Neural crest cell (in vitro differentiated cells): ENCODE data around the gene PDZK1. TPM values are rescaled to one million over a fixed set of nuclear protein-coding genes. Genes with fewer than 3 reads are reported as not detected.
"Not testable (repeated sequence)": the region's sequence is repeated elsewhere in the genome, so short reads cannot be mapped to it uniquely, and the experiment has no call there.

Source experiments
- DNase-seq: peaks from one replicate; pipeline ENCODE4 v3.0.0; 2021; ENCODE audit warnings: low read depth, mixed read lengths, low spot score
- H3K27ac Mint-ChIP-seq: one replicate; pipeline ENCODE4 v1.8.0; 2021; ENCODE audit warnings: mild to moderate bottlenecking, mixed read lengths; ENCODE audit not compliant: unreplicated experiment
- H3K27me3 Mint-ChIP-seq: 2 replicates; pipeline ENCODE4 v1.8.0; 2021; ENCODE audit warnings: low read depth, mild to moderate bottlenecking, mixed read lengths
- H3K36me3 Mint-ChIP-seq: 2 replicates; pipeline ENCODE4 v1.8.0; 2021; ENCODE audit warnings: low read depth, mild to moderate bottlenecking, mixed read lengths
- H3K4me1 Mint-ChIP-seq: 2 replicates; pipeline ENCODE4 v1.8.0; 2021; ENCODE audit warnings: mixed read lengths
- H3K4me3 Mint-ChIP-seq: one replicate; pipeline ENCODE4 v1.8.0; 2021; ENCODE audit warnings: mild to moderate bottlenecking, mixed read lengths
- H3K9me3 Mint-ChIP-seq: 2 replicates; pipeline ENCODE4 v1.8.0; 2021; ENCODE audit warnings: mixed read lengths
- total RNA-seq: library from RNA; stranded (reverse); gene quantifications from 2 replicates; pipeline ENCODE4 v1.2.1, GENCODE V29; 2021
- TF ChIP-seq, protein P1 (sequence below): fragments of 200-600 bp; sonication (generic); conservative IDR thresholded peaks from 2 replicates; pipeline ENCODE4 v1.5.0; 2021; ENCODE audit warnings: antibody characterized with exemption, mild to moderate bottlenecking

The PDZK1 gene
- total RNA-seq, 1 donor from 2014 or later = 0.33 TPM

DNA sequence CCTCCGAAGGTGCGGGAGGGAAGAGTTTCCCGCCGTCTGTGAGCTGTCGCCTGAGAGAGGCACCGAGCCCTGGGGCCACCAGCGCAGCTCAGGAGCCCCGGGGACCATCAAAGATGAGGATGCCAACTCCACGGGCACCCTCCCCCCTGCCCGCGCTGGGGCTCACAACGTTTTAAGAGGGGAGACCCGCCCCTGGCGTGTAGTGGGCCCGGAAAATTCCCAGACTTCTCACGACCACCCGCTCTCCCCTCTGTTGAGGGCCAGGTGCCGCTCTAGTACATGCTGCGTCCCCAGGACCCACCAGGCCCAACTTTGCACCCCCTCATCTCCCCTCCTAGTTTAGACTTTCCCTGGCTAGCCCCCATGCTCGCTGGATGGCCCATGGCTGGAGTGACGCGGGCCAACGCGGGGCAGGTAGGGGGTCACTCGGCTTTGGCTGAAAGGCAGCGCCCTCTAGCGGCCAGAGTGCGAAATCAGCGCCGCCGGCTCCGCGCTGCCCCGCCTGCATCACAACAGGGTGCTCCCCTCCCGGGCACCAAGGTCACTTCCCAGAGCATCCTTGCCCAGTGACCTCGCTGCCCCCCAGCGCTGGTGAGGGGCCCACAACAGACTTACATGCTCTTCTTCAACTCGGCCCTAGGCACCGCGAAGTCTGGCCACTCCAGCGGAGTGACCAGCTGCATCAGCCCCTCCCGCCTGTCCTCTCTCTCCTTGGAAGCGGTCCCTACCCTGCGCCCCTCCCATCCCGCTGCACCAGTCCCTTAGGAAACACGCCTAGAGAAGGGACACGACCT, 13.9 kb upstream of the PDZK1 start:
- Mint-ChIP-seq H3K4me1 (peaks cover 20% of the 10 kb centered on the region), H3K27ac (no peak overlapping the region), H3K4me3 (peak overlapping the region; percentile 19), H3K27me3 (peaks cover 9% of the 10 kb centered on the region), H3K36me3 (no peaks in the 10 kb centered on the region), H3K9me3 (no peaks in the 10 kb centered on the region)
- TF ChIP-seq, protein P1, sequence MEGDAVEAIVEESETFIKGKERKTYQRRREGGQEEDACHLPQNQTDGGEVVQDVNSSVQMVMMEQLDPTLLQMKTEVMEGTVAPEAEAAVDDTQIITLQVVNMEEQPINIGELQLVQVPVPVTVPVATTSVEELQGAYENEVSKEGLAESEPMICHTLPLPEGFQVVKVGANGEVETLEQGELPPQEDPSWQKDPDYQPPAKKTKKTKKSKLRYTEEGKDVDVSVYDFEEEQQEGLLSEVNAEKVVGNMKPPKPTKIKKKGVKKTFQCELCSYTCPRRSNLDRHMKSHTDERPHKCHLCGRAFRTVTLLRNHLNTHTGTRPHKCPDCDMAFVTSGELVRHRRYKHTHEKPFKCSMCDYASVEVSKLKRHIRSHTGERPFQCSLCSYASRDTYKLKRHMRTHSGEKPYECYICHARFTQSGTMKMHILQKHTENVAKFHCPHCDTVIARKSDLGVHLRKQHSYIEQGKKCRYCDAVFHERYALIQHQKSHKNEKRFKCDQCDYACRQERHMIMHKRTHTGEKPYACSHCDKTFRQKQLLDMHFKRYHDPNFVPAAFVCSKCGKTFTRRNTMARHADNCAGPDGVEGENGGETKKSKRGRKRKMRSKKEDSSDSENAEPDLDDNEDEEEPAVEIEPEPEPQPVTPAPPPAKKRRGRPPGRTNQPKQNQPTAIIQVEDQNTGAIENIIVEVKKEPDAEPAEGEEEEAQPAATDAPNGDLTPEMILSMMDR = peak; percentile 97
- peak; percentile 70 for DNase-seq

DNA sequence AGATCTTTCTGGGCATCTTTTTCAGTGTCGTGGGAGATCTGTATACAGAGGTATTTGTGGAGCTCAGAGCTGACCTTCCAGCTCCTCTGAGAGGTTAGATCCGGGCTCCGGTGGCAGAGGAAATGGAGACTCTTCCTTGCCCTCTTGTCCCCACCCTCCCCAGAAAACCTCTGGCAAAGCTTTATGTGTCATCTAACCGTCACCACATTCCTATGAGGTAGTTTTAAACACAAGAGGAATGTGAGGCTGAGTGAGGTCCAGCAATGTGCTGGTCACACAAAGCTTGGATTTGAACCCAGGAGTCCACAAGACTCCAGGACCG, 13.3 kb upstream of the PDZK1 start:
- Mint-ChIP-seq H3K27ac (no peak overlapping the region), H3K4me1 (peaks cover 23% of the 10 kb centered on the region), H3K27me3 (peaks cover 9% of the 10 kb centered on the region), H3K9me3 (no peaks in the 10 kb centered on the region), H3K4me3 (no peak overlapping the region), H3K36me3 (no peaks in the 10 kb centered on the region)
- no peak for DNase-seq
- TF ChIP-seq, protein P1 = no peak

DNA sequence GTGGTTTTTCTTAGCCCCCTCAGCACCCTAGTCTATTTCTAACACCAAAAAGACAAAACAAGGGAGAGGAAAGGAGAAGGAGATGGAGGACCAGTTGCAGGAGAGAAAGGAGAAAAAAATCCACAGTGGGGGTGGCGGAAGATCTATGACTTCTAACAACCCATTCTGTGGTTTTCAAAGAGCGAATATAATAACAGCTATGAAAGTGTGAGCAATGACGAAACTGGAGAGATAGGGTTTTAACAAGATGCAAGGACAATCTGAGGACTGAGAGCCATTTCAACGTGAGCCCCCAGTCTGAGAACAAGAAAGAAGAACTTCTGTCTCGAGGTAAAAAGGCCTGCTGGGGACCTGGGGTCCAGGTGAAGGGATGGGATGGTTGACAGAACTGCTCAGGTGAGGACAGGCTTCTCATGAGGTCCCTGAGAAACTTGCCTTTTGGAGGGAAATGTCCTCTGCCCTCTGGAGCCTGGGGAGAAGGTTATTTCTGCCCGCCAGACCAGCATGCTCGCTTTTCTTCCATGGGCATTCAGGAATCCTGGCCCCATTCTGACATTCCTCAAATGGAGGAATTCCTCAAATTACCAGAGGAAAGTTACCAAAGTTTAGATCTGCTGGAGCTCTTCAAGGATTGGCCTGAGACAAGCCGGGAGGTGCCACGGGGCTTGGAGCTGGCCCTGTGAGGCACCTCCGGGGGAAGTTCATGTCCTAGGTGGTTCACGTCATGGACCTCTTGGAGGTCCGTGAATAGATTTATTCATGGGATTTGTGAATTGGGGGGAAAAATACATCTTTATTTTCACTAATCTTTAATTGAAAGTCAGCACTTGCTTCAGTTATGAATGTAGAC, 12.3 kb upstream of the PDZK1 start, which contains the start of gene CD160:
TSS of gene CD160 (plus strand) at position 270 of the 850 bp plus-strand sequence. CDS start 8,829 bp downstream, outside the sequence.
- H3K4me3 Mint-ChIP-seq = no peak within 1 kb of the TSS
- no peak within 1 kb of the TSS for H3K27ac Mint-ChIP-seq
- H3K4me1 Mint-ChIP-seq = peaks cover 23% of the 10 kb centered on the region
- H3K9me3 Mint-ChIP-seq = no peaks in the 10 kb centered on the region
- H3K36me3 Mint-ChIP-seq = no peaks in the 10 kb centered on the region
- peaks cover 9% of the 10 kb centered on the region for H3K27me3 Mint-ChIP-seq
- DNase-seq = no peak
- TF ChIP-seq, protein P1 = no peak

DNA sequence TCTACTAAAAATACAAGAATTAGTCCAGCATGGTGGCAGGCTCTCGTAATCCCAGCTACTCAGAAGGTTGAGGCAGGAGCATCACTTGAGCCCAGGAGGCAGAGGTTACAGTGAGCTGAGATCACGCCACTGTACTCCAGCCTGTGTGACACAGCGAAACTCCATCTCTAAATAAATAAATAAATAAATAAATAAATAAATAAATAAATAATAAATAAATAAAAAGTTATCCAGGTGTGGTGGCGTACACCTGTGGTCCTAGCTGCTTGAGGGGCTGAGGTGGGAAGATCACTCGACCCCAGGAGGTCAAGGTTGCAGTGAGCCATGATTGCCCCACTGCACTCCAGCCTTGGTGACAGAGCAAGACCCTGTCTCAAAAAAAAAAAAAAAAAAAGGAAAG, 11.3 kb upstream of the PDZK1 start:
- H3K36me3 Mint-ChIP-seq, DNase-seq, H3K4me3 Mint-ChIP-seq, H3K27me3 Mint-ChIP-seq, H3K27ac Mint-ChIP-seq, H3K9me3 Mint-ChIP-seq: not testable (repeated sequence)
- peaks cover 23% of the 10 kb centered on the region for H3K4me1 Mint-ChIP-seq

DNA sequence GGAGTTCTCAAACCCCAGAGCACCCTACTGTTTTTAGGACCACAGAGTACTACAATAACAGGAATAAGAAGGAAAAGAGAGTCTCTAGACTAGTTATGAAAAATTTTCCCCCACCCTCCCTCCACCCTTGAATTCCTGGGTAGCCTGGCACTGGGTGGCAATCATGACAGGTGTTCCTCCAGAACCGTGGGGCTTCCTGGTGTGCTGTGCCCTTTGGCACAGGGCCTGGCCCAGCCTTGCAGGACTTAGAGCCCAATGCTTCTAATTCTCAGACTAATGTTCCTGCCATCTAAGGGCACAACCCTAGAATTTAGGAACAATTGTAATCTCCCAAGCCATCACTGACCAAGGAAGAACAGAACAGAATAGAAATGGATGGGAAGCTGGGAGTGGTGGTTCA, 10.7 kb upstream of the PDZK1 start:
- Mint-ChIP-seq H3K27me3 (peaks cover 9% of the 10 kb centered on the region), H3K4me3 (no peak overlapping the region), H3K4me1 (peaks cover 23% of the 10 kb centered on the region), H3K27ac (no peak overlapping the region), H3K36me3 (no peaks in the 10 kb centered on the region), H3K9me3 (no peaks in the 10 kb centered on the region)
- TF ChIP-seq, protein P1 = no peak
- no peak for DNase-seq
